GM21515 (cell line): ENCODE measurements around the gene LPCAT1.
"Not testable (repeated sequence)": the region's sequence is repeated elsewhere in the genome, so short reads cannot be mapped to it uniquely, and the experiment has no call there.

Experiments used
- ATAC-seq: cut with Tn5 transposase; IDR thresholded peaks from one replicate; pipeline ENCODE4 v1.9.1; 2021; ENCODE audit not compliant: unreplicated experiment

The LPCAT1 gene

DNA sequence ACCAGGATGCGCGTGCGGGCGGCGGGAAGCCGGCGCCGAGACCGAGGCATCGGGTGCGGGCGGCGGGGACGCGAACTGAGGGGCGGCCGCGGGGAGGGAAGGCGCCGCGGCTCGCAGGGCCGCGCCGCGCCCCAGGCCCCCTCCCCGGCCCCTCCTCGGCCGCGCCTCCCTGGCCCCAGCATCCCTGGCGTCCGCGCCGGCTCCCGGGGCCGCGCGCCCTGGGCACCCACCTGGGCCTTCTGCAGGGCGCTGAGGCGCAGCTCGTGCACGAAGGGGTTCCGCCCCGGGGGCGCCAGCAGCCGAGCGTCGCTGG, 324 bp downstream of the LPCAT1 start:
- ATAC-seq = peak; percentile 20

DNA sequence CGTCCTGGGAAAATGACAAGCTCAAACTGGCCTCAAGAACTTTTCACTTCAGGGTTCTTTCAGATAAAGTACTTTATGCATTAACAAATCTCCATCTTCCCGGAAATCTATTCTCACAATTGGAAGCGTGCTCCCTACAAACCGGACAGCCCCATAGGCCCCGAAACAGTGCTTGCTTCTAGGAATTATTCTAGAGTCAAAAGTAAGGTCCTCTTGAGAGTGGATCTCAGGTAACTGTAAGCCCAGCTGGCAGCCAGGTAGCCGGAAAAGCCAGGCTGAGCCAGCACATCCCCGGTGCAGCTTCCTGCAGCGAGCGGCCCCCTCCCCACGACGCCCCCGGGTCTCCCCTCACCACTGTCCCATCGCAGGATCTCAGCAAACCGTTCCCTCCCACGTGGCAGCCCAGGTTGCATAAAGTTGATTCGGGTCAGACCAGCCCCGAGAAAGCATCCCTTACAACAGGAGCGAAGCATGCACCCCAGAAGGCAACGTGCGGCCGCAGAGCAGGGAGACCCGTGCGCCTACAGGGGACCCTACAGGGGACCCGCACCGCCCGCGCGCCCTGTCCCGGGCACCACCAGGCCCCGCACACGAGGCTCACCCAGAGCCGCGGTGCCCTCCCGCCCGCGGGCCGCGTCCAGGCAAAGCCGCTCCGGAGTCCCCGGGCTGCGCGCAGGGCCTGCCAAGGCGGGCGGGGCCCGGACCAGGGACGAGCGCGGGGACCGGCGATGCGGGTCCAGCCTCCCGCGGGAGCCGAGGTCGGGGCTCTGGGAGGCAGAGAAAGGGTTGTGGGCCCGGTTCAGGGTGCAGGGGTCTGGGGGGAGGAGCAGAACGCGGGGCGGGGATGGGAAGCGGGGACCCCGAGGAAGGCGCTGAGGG, 920 bp downstream of the LPCAT1 start:
- ATAC-seq = no peak

- ATAC-seq = no peak
Measured at GRCh38 chr5:1521671-1522600, 1.8 kb downstream of the LPCAT1 start.

DNA sequence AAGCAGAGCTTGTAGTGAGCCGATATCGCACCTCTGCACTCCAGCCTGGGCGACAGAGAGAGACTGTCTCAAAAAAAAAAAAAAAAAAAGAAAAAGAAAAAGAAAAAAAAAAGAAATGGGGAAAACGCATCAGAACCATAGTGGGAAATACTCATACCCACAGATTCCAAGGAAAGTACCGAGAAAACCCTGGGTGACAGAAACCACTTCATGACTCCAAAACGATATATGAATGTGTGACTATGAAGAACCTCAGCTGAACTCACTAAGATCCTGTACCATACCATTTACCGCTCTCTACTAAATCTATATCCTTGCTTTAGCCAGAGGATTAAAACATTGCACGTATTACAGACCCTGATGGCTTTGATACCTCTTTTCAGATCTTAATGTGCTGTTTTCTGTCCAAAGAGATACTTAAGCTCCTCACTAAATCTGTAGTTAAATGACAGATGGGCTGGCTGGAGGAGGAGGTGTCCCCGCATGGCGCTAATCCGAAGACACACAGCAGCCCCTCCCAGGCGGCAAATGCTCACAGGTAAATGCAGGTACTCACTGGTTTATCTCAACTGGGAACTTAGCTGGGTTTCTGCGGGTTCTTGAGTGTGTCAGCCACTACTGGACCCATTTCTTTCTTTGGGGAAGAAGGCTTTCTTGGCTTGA, 2.8 kb downstream of the LPCAT1 start:
- ATAC-seq = no peak

GRCh38 chr5:1519631-1520210, 4.0 kb downstream of the LPCAT1 start:
- ATAC-seq = no peak

GRCh38 chr5:1517838-1518237, 5.9 kb downstream of the LPCAT1 start:
- ATAC-seq = no peak

DNA sequence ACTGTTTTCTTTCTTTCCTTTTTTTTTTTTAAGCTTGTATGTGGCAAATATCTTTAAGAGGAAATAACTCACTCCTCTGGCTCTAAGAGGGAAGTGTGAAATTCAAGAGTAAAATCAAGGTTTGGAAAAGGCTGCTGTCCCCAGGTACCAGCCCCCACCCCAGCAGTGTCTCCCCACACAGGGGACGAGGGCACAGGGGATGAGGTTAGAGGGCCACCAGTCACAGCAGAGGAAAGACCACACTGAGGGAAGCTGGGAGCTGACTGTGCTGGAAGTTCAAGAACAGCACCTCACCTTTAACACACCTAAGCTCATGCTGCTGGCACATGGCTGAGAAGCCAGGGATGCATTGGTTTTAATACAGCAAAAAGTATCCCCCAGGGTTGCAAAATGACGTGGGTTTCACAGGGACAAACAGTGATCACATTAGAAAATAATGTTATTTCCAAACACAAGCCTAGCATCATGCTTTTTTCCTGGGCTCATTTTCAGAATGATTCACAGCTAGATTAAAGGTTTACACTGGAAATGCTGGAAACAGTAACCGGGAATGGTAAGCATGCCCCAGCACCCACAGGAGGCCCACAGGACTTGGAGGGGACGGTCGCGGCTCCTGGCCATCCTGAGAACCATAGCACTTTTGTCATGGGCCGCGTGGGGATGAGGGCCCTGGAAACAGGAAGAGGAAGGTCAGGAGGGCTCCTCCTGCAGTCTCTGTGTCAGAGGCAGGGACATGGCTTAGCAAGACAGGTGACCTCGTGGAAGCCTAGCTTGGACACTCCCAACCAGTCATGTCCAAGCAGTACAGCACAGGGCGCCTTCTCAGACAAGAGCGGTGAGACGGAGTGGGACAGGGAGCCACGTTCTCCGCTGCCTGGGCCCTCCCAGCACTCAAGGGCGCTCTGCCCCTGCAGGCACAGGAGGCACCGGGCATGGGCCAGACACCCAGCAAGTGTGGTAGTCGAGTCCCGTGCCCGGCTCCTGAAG, 6.9 kb downstream of the LPCAT1 start:
- no peak for ATAC-seq

DNA sequence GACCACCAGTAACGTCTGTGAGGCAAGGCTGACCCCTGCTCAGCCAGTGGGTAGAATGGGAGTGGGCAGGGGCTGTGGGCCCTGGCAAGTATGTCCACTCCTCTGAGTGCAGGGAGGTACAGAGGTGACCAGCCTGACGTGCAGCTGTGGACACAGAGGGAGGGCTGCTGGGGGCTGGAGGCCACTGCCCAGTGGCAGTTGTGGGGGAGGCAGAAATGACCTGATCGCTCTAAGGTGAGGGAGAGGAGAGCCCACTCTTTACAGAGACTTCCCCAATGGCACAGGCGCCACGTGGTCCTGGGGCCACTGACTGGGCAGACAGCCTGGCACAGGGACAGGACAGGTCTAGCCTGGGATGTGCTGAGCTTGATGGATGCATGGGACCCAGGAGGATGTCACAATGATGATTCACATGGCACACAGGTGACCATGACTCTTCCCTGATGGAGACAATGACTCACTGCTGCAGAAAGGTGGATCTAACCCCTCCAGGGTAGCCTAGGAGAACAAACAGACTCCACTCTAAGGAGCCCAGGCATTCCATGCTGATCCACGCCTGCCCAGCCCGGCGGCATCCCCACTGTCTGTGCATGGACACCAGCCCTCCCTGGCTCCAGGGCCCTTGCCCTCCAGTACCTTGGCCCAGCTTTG, 7.7 kb downstream of the LPCAT1 start:
- ATAC-seq = no peak

DNA sequence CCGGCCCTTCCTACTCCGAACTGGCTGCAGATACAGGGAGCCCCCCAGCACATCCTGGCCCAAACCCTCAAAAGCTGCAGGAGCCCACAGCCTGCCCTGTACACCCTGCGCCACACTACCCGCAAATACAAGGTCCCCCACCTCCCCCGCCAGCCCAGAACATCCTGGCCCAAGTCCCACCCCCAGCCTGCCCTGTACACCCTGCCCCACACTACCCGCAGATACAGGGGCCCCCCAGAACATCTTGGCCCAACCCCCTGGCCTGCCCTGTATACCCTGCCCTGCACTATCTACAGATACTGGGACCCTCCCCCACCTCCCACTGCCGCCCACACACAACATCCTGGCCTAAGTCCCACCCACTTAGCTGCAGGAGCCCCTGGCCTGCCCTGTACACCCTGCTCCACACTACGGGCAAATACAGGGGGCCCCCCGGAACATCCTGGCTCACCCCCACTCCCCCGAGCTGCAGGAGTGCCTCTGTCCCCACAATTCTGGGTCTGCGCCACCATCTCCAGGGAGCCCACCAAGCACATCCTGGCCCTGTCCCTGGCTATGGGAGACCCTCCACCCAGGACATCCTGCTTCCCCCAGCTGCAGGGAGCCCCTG, 8.3 kb downstream of the LPCAT1 start:
- ATAC-seq = no peak

DNA sequence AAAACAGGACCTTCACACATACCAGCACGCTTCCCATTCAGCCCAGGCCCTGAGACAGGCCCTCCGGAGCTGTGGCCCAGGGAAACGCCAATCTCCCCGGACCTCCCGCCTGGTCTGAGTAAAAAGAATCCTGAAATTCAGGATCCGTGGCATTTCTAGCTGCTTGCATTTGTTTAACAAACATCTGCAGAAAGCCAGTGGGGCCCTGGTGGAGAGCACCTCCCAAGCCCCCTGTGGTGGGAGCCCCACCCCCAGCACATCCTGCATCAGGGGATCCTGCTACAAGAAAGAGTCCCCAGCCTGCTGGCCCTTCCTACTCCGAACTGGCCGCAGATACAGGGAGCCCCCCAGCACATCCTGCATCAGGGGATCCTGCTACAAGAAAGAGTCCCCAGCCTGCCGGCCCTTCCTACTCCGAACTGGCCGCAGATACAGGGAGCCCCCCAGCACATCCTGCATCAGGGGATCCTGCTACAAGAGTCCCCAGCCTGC, 8.9 kb downstream of the LPCAT1 start:
- not testable (repeated sequence) for ATAC-seq

DNA sequence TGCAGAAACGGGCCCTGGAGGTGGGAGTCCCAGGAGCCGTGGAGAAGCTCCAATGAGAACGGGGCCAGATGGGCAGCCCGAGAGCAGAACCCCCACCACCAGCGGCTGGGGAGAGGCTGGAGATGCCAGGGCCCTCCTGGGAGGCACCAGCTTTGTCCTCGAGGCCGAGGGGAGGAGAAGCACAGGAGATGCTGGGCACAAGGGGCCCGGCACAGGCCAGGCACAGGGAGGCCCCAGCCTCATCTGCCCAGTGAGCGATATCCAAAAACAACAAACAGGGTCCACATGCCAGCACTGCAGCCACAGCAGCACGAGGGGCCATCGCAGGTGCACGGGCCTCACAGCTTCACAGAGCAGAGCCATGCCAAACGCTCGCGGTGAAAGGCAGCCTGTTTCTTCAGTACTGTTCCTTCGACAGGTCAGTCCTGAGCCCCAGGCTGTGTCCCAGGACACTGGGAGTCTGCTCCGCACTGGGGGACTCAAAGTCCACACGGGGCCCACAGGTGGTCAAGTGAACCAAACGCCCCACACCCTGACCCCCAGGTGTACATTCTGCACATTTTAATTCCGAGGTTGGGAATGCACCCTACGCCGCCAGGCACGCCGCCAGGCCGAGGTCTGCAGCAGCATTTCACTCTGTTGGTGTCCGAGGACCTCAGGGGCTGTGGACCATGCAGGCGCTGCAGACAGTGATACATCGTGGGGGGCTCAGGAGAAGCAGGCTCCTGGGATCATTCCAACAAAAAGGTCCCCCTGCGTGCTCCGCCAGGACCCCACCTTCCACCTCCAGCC, 9.5 kb downstream of the LPCAT1 start:
- no peak for ATAC-seq

DNA sequence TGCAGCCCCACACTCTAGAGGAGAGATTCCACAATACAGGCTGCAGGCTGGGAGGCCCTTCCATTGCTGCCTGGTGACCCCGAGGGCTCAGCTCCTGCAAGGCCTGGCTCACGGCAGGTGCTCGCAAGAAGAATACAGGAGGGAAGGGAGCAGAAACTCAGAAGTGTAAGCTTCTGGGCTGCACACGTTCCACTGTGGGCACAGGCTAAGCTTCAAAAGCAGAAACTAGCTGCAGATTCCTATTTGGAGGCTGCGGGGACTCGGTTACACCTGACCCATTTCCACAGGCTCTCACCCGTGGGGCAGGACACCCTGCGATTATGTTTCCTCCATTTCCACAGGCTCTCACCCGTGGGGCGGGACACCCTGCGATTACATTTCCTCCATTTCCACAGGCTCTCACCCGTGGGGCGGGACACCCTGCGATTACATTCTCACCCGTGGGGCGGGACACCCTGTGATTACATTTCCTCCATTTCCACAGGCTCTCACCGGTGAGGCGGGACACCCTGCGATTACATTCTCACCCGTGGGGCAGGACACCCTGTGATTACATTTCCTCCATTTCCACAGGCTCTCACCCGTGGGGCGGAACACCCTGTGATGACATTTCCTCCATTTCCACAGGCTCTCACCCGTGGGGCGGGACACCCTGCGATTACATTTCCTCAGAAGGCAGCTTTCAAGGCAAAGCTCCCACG, 10.3 kb downstream of the LPCAT1 start:
- no peak for ATAC-seq

- ATAC-seq = no peak
Measured at GRCh38 chr5:1512541-1513291, 11.0 kb downstream of the LPCAT1 start.

DNA sequence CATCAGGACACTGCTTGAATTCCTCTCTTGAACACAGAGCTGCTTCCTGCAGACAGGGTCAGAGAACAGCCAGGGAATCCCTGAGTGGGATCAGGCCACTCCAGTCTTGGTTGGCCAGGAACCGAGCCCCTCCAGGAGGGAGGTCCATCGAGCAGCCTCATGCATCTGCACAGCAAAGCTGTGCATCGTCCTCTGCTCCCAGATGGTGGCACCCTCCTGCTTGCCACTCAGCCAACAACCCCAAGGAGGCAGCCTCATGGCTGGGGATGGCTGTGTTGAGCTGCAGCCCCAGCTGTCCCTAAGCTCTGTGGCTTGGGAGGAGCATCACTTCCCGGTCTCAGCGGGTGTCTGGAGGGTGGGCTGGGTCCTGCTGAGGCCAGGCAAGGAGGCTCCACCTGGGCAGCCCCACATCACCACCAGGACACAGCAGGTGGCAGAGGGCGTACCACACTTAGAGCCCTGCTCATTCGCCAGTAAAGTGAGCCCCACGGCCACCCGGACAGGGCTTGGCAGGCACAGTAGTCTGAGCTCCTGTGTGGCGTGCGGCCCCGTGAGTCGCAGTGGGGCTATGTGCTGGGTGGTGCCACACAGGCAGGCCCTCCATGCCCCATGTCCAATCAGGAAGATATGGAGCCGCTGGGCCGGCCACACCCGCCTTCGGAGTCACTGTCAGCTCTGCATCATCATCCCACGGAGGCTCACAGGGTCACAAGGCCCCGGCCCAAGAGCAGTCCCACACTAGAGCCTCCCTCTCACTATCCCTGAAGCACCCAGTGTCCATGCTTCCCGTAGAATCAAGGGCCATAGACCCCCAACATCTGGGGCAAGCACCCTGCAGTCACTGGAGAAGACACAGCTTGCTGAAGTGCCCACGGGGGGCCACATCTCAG, 11.9 kb downstream of the LPCAT1 start:
- no peak for ATAC-seq

- no peak for ATAC-seq
Measured at GRCh38 chr5:1511048-1511447, 12.7 kb downstream of the LPCAT1 start.

GRCh38 chr5:1510631-1511030, 13.1 kb downstream of the LPCAT1 start:
- no peak for ATAC-seq
